Measurements from ENCODE around the gene WDR33.

- no peak for TF ChIP-seq CSRNP3 (CRISPR knock-in tag; IDR thresholded peaks at IDR 0.05)
- TF ChIP-seq ZNF8 (CRISPR knock-in tag; IDR thresholded peaks at IDR 0.05): no peak
- TF ChIP-seq ISL1 (CRISPR knock-in tag; IDR thresholded peaks at IDR 0.05): no peak
- no peak for TF ChIP-seq ZNF70 (CRISPR knock-in tag; IDR thresholded peaks at IDR 0.05)
- no peak for TF ChIP-seq TCF4 (CRISPR knock-in tag; IDR thresholded peaks at IDR 0.05; ENCODE audit: borderline replicate concordance)
- no peak for TF ChIP-seq ARNTL (CRISPR knock-in tag; IDR thresholded peaks at IDR 0.05; ENCODE audit: borderline replicate concordance, low read depth)
- TF ChIP-seq CSDC2 (CRISPR knock-in tag; IDR thresholded peaks at IDR 0.05): no peak
These were observed 24.7 kb downstream of the WDR33 start for GRCh38 chr2:127786048-127786809.

Data from SK-N-SH treated with all-trans-retinoic acid at 6 μM for 48 hours (cell line).